Smooth muscle cell (in vitro differentiated cells): Measurements from ENCODE around the gene ZNF19. TPM values are rescaled to one million over a fixed set of nuclear protein-coding genes. Genes with fewer than 3 reads are reported as not detected.

Source experiments
- DNase-seq: peaks from one replicate; lab custom pipeline; 2025; ENCODE audit not compliant: unreplicated experiment; lab: John Stamatoyannopoulos, UW
- H2AFZ ChIP-seq: fragments of 200-600 bp; sonication (generic); 2 replicates; pipeline ENCODE4 v1.6.0; 2016; ENCODE audit warnings: antibody characterized with exemption, low read depth, mild to moderate bottlenecking
- H3F3A ChIP-seq: fragments of 200-600 bp; sonication (generic); 2 replicates; pipeline ENCODE4 v1.6.0; 2017; ENCODE audit warnings: antibody characterized with exemption, low read depth
- H3K27ac ChIP-seq: fragments of 200-600 bp; sonication (generic); 2 replicates; pipeline ENCODE4 v1.5.1; 2016; ENCODE audit warnings: low read depth, mild to moderate bottlenecking
- H3K27me3 ChIP-seq: fragments of 200-600 bp; sonication (generic); 2 replicates; pipeline ENCODE4 v1.6.1; 2016; ENCODE audit warnings: low read depth, mild to moderate bottlenecking
- H3K36me3 ChIP-seq: fragments of 200-600 bp; sonication (generic); 2 replicates; pipeline ENCODE4 v1.5.1; 2016; ENCODE audit warnings: low read depth
- H3K4me1 ChIP-seq: fragments of 200-600 bp; sonication (generic); 2 replicates; pipeline ENCODE4 v1.5.1; 2016; ENCODE audit warnings: low read depth
- H3K4me2 ChIP-seq: fragments of 200-600 bp; sonication (generic); 2 replicates; pipeline ENCODE4 v1.6.0; 2016; ENCODE audit warnings: mild to moderate bottlenecking
- H3K4me3 ChIP-seq: fragments of 200-600 bp; sonication (generic); 2 replicates; pipeline ENCODE4 v1.5.1; 2016; ENCODE audit warnings: mild to moderate bottlenecking
- H3K79me2 ChIP-seq: fragments of 200-600 bp; sonication (generic); 2 replicates; pipeline ENCODE4 v1.6.0; 2016; ENCODE audit warnings: low read depth, mild to moderate bottlenecking
- H3K9ac ChIP-seq: fragments of 200-600 bp; sonication (generic); 2 replicates; pipeline ENCODE4 v1.6.0; 2016; ENCODE audit warnings: low read depth
- H3K9me3 ChIP-seq: fragments of 200-600 bp; sonication (generic); replicated peaks from 2 replicates; pipeline ENCODE4 v1.5.1; 2016; ENCODE audit warnings: low read depth
- H4K20me1 ChIP-seq: fragments of 200-600 bp; sonication (generic); 2 replicates; pipeline ENCODE4 v1.6.0; 2016; ENCODE audit warnings: low read depth
- CTCF ChIP-seq: fragments of 200-600 bp; sonication (generic); IDR thresholded peaks from 2 replicates; pipeline ENCODE4 v1.5.1; 2017; ENCODE audit warnings: borderline replicate concordance, mild to moderate bottlenecking, antibody characterized with exemption; ENCODE audit not compliant: insufficient read depth, poor library complexity, severe bottlenecking
- WGBS: methylation state at CpG from one replicate; pipeline ENCODE4 v1.1.7; 2016; ENCODE audit warnings: low lambda C conversion rate; 5-methylcytosine and 5-hydroxymethylcytosine counted together
- polyA plus RNA-seq: library from polyadenylated mRNA; unstranded; fragments of >200 nt; fragmentation: Nextera tagmentation; extraction: Ambion mirVana; gene quantifications from 2 replicates; pipeline ENCODE4 v1.2.1, GENCODE V29; 2016
- total RNA-seq: library from RNA; depleted of rRNA; stranded (reverse); fragments of >200 nt; gene quantifications from 2 replicates; pipeline ENCODE4 v1.2.3, GENCODE V29; 2014

The ZNF19 gene
- total and polyA plus RNA-seq, 2 experiments from 2014 or later, result 0.37 to 4.6 TPM

- peaks cover 13% of the 10 kb centered on the region for H3K9me3 ChIP-seq
- WGBS, result 90% methylated on average over 6 of the region's 6 CpGs
Measured at GRCh38 chr16:71443714-71444113, 45.4 kb downstream of the ZNF19 start.

GRCh38 chr16:71442051-71442440 lies 47.1 kb downstream of the ZNF19 start, which contains the start of gene TLE7:
TSS of gene TLE7 (minus strand) at chr16:71442054. CDS start at chr16:71433324, 8,730 bp downstream.
- Histone ChIP-seq H4K20me1 (no peaks in the 10 kb centered on the region), H3K79me2 (no peaks in the 10 kb centered on the region), H3K4me2 (no peak within 1 kb of the TSS), H3K9ac (no peak within 1 kb of the TSS), H3K4me3 (no peak within 1 kb of the TSS), H3K4me1 (no peaks in the 10 kb centered on the region), H3K36me3 (no peaks in the 10 kb centered on the region), H2AFZ (no peak within 1 kb of the TSS), H3K27ac (no peak within 1 kb of the TSS), H3K9me3 (no peaks in the 10 kb centered on the region), H3F3A (no peaks in the 10 kb centered on the region), H3K27me3 (no peaks in the 10 kb centered on the region)
- TF ChIP-seq CTCF, result no peak
- no peak for DNase-seq
- WGBS, result 95% methylated on average over 12 of the region's 13 CpGs

More at GRCh38 chr16:71443714-71444113, 45.4 kb downstream of the ZNF19 start:
- H3K27me3 ChIP-seq, result no peaks in the 10 kb centered on the region
- no peak for TF ChIP-seq CTCF
- no peak for DNase-seq
- H3F3A ChIP-seq, result no peaks in the 10 kb centered on the region
- H4K20me1 ChIP-seq, result no peaks in the 10 kb centered on the region
- H3K36me3 ChIP-seq, result peaks cover 13% of the 10 kb centered on the region
- no peaks in the 10 kb centered on the region for H3K4me1 ChIP-seq
- H3K9ac ChIP-seq, result no peak overlapping the region
- H3K79me2 ChIP-seq, result no peaks in the 10 kb centered on the region
- H2AFZ ChIP-seq, result no peak overlapping the region
- H3K4me3 ChIP-seq, result no peak overlapping the region
- H3K27ac ChIP-seq, result no peak overlapping the region
- H3K4me2 ChIP-seq, result no peak overlapping the region

- 92% methylated on average over 53 of the region's 71 CpGs for WGBS
- Histone ChIP-seq H3K9me3 (no peaks in the 10 kb centered on the region), H3K4me3 (no peak overlapping the region), H2AFZ (no peak overlapping the region), H3K27me3 (no peaks in the 10 kb centered on the region), H3K79me2 (no peaks in the 10 kb centered on the region), H3K4me2 (no peak overlapping the region), H3K36me3 (no peaks in the 10 kb centered on the region), H4K20me1 (no peaks in the 10 kb centered on the region), H3K9ac (no peak overlapping the region), H3K4me1 (no peaks in the 10 kb centered on the region), H3K27ac (no peak overlapping the region), H3F3A (no peaks in the 10 kb centered on the region)
- TF ChIP-seq CTCF, result peak; percentile 14
- no peak for DNase-seq
Measured at GRCh38 chr16:71441348-71442050, 47.6 kb downstream of the ZNF19 start.
